Measurements from ENCODE around the gene COP1. TPM values are rescaled to one million over a fixed set of nuclear protein-coding genes. Genes with fewer than 3 reads are reported as not detected.

The COP1 gene
- total and polyA plus RNA-seq, 10 of the 15 experiments (the other 5 are each of a cell fraction or from before 2014, with no cell fraction given) = 17.7 to 49.9 (median 38.7) TPM

DNA sequence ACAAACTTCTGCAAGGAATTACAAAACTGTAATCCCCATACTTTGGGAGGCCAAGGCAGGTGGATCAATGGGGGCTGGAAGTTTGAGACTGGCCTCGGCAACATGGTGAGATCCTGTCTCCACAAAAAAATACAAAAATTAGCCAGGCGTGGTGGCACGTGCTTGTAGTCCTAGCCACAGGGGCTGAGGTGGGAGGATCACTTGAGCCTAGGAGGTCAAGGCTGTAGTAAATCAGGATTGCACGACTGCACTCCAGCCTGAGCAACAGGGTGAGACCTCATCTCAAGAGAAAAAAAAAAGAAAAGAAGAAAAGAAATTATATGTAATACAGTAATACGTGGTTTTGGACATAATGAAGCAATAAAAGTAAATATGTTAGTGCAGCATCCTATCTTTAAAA, 138.2 kb downstream of the COP1 start:
- intact Hi-C loops (cut with micrococcal nuclease; ENCODE audit: unreplicated experiment) (no loop called here), in situ Hi-C loops (cut with MboI) (no loop called here)
- Histone ChIP-seq H4K20me1 (ENCODE audit: control insufficient read depth, insufficient read depth) (no peaks in the 10 kb centered on the region), H3K9me3 (replicated peaks; ENCODE audit: control insufficient read depth, insufficient read depth, low read length) (no peaks in the 10 kb centered on the region), H3K27me3 (replicated peaks in 1 of 2; ENCODE audit: control insufficient read depth in 2 of 2, insufficient read depth in 2 of 2, low read length in 1 of 2) (no peaks in the 10 kb centered on the region), H3K4me2 (ENCODE audit: control insufficient read depth, insufficient read depth) (no peak overlapping the region), H3K4me1 (ENCODE audit: control insufficient read depth, insufficient read depth, low read length) (no peaks in the 10 kb centered on the region), H3K79me2 (ENCODE audit: control insufficient read depth, insufficient read depth, low read length) (no peaks in the 10 kb centered on the region), H2AFZ (ENCODE audit: control insufficient read depth, low read depth, low read length) (no peak overlapping the region), H3K9ac (ENCODE audit: control insufficient read depth, insufficient read depth, low read length) (no peak overlapping the region), H3K27ac (ENCODE audit: control insufficient read depth, insufficient read depth) (no peak overlapping the region), H3K4me3 (no peak overlapping the region), H3K36me3 (ENCODE audit: control insufficient read depth in 2 of 2, insufficient read depth in 2 of 2, low read length in 1 of 2) (no peaks in the 10 kb centered on the region; a peak in 1 of 4 replicates)
- WGBS (ENCODE audit: insufficient coverage, insufficient replicate concordance, low lambda C conversion rate, missing lambda C conversion rate) = 94% methylated on average over 5 of the region's 5 CpGs
- DNase-seq (ENCODE audit: low read depth, low spot score) (no peak), FAIRE-seq (no peak), ATAC-seq (no peak)
- ChIA-PET POLR2A (no interaction called here), SMC1A (ENCODE audit: uncharacterized antibody, unreplicated experiment) (no interaction called here), CTCF (no interaction called here), RAD21 (ENCODE audit: unreplicated experiment) (no interaction called here)
- TF ChIP-seq BCL11A (IDR thresholded peaks at IDR 0.05; ENCODE audit: low read depth, low read length) = no peak
- TF ChIP-seq POLR2AphosphoS2 (IDR thresholded peaks at IDR 0.05; ENCODE audit: low read depth, low read length) = no peak
- TF ChIP-seq EED (IDR thresholded peaks at IDR 0.05; ENCODE audit: low read depth) = no peak
- no peak for TF ChIP-seq ZNF274 (IDR thresholded peaks at IDR 0.05; ENCODE audit: insufficient read depth, insufficient read length)
- TF ChIP-seq, protein P1, sequence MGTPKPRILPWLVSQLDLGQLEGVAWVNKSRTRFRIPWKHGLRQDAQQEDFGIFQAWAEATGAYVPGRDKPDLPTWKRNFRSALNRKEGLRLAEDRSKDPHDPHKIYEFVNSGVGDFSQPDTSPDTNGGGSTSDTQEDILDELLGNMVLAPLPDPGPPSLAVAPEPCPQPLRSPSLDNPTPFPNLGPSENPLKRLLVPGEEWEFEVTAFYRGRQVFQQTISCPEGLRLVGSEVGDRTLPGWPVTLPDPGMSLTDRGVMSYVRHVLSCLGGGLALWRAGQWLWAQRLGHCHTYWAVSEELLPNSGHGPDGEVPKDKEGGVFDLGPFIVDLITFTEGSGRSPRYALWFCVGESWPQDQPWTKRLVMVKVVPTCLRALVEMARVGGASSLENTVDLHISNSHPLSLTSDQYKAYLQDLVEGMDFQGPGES (IDR thresholded peaks at IDR 0.05) = no peak
- TF ChIP-seq SREBF2 (IDR thresholded peaks at IDR 0.05; ENCODE audit: low read length) = no peak
- no peak for TF ChIP-seq ATF7 (IDR thresholded peaks at IDR 0.05; ENCODE audit: low read depth)
- no peak for TF ChIP-seq ZBTB11 (CRISPR knock-in tag; IDR thresholded peaks at IDR 0.05)
- TF ChIP-seq MXI1 (IDR thresholded peaks at IDR 0.05; ENCODE audit: low read depth, low read length) = no peak
- TF ChIP-seq HDGF (IDR thresholded peaks at IDR 0.05) = no peak
- TF ChIP-seq, protein P2, sequence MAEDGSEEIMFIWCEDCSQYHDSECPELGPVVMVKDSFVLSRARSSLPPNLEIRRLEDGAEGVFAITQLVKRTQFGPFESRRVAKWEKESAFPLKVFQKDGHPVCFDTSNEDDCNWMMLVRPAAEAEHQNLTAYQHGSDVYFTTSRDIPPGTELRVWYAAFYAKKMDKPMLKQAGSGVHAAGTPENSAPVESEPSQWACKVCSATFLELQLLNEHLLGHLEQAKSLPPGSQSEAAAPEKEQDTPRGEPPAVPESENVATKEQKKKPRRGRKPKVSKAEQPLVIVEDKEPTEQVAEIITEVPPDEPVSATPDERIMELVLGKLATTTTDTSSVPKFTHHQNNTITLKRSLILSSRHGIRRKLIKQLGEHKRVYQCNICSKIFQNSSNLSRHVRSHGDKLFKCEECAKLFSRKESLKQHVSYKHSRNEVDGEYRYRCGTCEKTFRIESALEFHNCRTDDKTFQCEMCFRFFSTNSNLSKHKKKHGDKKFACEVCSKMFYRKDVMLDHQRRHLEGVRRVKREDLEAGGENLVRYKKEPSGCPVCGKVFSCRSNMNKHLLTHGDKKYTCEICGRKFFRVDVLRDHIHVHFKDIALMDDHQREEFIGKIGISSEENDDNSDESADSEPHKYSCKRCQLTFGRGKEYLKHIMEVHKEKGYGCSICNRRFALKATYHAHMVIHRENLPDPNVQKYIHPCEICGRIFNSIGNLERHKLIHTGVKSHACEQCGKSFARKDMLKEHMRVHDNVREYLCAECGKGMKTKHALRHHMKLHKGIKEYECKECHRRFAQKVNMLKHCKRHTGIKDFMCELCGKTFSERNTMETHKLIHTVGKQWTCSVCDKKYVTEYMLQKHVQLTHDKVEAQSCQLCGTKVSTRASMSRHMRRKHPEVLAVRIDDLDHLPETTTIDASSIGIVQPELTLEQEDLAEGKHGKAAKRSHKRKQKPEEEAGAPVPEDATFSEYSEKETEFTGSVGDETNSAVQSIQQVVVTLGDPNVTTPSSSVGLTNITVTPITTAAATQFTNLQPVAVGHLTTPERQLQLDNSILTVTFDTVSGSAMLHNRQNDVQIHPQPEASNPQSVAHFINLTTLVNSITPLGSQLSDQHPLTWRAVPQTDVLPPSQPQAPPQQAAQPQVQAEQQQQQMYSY (CRISPR knock-in tag; IDR thresholded peaks at IDR 0.05) = no peak
- no peak for TF ChIP-seq SMARCA5 (IDR thresholded peaks at IDR 0.05)
- no peak for TF ChIP-seq SRF (IDR thresholded peaks at IDR 0.05; ENCODE audit: low read depth in 2 of 2, low read length in 2 of 2)
- BruUV-seq (replicated peaks) = no TSS peak
